GM12872 (cell line): ENCODE data around the gene ANKRD12.

Experiments
- CTCF ChIP-seq: IDR thresholded peaks from 3 replicates; pipeline ENCODE4 v1.5.1; 2011; ENCODE audit warnings: low read depth, mild to moderate bottlenecking, low read length, moderate library complexity; ENCODE audit not compliant: insufficient read depth

Gene ANKRD12

GRCh38 chr18:9130195-9130594 is 6.4 kb upstream of the ANKRD12 start:
- TF ChIP-seq CTCF, result no peak

GRCh38 chr18:9130806-9131205 is 5.8 kb upstream of the ANKRD12 start:
- no peak for TF ChIP-seq CTCF

GRCh38 chr18:9132628-9133027 is 4.0 kb upstream of the ANKRD12 start:
- no peak for TF ChIP-seq CTCF

DNA sequence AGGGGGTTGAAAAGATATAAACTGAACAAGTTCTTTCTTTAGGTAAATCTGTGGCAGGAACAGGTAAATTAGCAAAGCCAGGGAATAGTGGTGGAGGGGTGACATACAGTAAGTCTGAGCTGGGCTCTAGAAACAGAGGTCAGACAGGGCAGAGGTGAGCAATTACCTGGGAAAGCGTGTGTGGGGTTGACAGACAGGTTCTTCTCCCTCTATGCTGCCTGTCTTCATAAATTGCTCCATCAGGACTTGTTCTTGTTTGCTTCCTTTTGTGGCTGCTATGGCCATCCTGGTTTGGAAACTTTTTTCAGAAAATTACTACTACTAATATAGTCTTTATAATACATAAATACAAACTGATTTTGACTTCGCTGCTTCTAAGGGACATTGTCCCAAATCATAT is 3.4 kb upstream of the ANKRD12 start:
- no peak for TF ChIP-seq CTCF

DNA sequence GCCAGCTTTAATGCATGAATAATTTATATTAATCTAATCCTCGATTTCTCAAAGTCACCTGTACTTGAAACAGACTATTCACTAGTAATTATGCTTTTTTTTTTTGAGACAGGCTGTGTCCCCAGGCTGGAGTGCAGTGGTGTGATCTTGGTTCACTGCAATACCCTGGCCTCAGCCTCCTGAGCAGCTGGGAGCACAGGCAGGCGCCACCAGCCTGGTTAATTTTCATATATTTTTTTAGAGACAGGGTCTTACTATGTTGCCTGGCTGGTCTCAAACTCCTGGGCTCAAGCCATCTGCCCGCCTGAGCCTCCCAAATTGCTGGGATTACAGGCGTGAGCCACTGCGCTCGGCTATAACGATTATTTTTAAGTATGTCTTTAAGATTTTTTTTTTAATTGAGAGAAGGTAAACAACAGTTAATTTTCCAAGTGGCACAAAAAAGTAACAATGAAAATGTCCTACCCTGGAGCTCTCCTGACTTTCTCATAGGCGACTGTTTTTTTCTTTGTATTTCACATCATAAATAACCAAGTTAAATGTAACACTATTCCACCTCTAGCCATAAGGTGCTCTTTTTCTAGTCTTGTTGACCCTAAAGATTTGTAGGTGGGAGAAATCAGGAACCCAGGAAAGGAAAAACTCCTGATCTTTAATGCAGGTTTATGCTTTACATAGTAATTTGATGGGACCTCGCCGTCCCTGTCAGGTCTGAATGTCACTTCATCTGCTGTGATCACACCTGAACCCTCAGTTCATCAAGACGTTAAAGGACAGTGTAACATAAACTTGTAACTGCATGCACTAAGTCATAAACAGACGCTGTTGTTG is 1.3 kb upstream of the ANKRD12 start:
- no peak for TF ChIP-seq CTCF

GRCh38 chr18:9135912-9136314 is 668 bp upstream of the ANKRD12 start:
- no peak for TF ChIP-seq CTCF

DNA sequence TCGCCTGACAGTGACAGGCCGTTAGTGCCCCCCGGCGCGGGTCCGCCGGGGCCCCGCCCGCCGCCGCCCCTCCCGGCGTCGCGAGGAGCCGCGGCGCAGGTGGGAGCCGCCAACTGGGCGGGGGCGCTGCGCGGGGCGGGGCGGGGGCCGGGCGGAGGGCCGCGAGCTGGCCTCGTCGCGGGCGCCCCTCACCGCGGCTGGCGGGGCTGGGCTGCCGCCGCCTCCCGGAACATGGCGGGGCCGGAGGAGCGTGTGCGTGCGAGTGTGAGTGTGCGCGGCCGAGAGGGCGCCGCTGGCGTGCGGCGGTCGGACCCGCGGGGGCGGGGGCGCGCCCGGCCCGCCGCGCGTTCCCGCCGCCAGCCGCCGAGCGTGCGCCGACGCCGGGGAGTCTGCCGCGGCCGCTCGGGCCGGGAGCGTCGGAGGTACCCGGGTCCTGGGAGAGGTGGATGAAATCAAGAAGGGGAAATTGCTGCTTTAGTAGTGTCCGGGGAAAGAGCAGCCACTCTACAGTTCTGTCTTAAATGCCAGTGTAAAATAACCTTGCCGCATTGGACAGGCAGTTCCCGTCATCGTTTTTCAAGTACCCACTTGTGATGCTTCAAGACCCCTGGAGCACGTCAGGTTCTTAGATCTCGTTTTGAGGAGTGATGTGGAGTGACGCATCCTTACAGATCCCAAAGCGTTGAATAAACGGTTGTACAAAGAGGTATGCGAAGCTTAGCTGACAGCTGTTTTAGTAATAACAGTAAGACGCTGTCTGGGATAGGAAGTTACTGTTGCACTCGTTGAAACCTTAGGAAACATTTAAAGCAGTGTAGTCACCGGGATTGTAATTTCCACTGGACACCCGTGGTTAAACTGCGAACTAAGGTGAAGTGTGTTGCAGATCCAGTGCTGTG is 836 bp downstream of the ANKRD12 start:
- no peak for TF ChIP-seq CTCF
